ENCODE measurements around the gene GPR61.

GPR61 gene

DNA sequence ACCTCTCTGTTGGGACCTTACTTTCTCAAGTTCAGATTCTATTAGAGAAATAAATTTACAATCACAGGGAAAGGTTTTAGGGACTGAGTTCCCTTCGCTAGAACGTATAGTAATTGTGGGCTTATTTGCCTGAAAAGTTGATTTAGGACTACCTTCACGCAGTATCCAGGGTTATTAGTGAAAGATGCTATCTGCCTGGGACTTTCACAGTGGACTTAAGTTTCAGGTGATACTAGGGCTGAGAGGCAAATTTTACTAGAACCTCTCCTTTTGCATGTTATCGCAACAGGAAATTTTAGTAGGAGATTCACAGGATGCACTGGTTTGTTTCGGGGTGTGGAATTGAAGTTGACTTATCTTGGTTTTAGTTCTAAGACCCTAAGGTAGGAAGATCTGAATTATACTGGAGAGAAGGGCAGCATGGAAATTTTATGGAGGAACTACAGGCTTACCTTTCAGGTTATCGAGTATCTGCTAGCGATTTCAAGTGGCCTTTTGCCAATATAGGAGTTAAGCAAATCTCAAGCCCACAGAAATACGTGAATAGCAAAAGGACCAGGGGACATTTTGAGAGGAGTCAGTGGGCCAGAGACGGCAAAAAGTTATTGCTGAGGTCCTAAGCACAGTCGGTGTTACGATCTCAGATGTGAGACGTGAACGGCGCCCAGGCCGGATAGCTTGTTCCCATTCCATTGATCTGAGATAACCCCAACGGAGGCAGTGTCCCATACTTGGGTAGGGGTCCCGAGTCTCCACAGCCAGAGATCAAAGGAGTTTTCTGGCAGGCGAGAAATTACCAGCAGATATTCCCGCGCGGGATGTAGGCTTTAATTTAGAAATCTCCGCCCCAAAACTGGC lies 8.0 kb downstream of the GPR61 start:
- H3K4me1 ChIP-seq (ENCODE audit: control insufficient read depth, insufficient read depth, low read length), result peaks cover 8% of the 10 kb centered on the region
- WGBS, 2 experiments, result 21% methylated on average over 22 of the region's 22 CpGs
- H3K9me3 ChIP-seq (ENCODE audit: control insufficient read depth, low read length), result no peaks in the 10 kb centered on the region
- peak overlapping the region; percentile 61 for H3K27ac ChIP-seq (ENCODE audit: insufficient read depth, low read depth, low read length, poor library complexity, severe bottlenecking)
- H3K4me3 ChIP-seq (ENCODE audit: insufficient read depth, low read depth, low read length), result peak overlapping the region; percentile 90
- H3K27me3 ChIP-seq (ENCODE audit: control insufficient read depth, insufficient read depth, low read length, poor library complexity, severe bottlenecking), result no peaks in the 10 kb centered on the region
- H3K36me3 ChIP-seq (ENCODE audit: control insufficient read depth, insufficient read depth, low read length), result no peaks in the 10 kb centered on the region

GRCh38 chr1:109548321-109549267 lies 8.9 kb downstream of the GPR61 start, which contains the start of gene GNAI3:
GNAI3 (plus strand) TSS chr1:109548615; CDS start chr1:109548721, 106 bp downstream.
- Histone ChIP-seq H3K4me1 (ENCODE audit: control insufficient read depth, insufficient read depth, low read length) (peaks cover 8% of the 10 kb centered on the region), H3K36me3 (ENCODE audit: control insufficient read depth, insufficient read depth, low read length) (no peaks in the 10 kb centered on the region), H3K4me3 (ENCODE audit: insufficient read depth, low read depth, low read length) (peak within 1 kb of the TSS; percentile 90), H3K9me3 (ENCODE audit: control insufficient read depth, low read length) (no peaks in the 10 kb centered on the region), H3K27me3 (ENCODE audit: control insufficient read depth, insufficient read depth, low read length, poor library complexity, severe bottlenecking) (no peaks in the 10 kb centered on the region), H3K27ac (ENCODE audit: insufficient read depth, low read depth, low read length, poor library complexity, severe bottlenecking) (peak within 1 kb of the TSS; percentile 61)
- WGBS, 2 experiments, result 1% methylated on average over 68 of the region's 68 CpGs

GRCh38 chr1:109556563-109556962 lies 16.9 kb downstream of the GPR61 start:
- Histone ChIP-seq H3K27ac (ENCODE audit: insufficient read depth, low read depth, low read length, poor library complexity, severe bottlenecking) (no peak overlapping the region), H3K4me1 (ENCODE audit: control insufficient read depth, insufficient read depth, low read length) (no peaks in the 10 kb centered on the region), H3K27me3 (ENCODE audit: control insufficient read depth, insufficient read depth, low read length, poor library complexity, severe bottlenecking) (no peaks in the 10 kb centered on the region), H3K36me3 (ENCODE audit: control insufficient read depth, insufficient read depth, low read length) (no peaks in the 10 kb centered on the region), H3K4me3 (ENCODE audit: insufficient read depth, low read depth, low read length) (no peak overlapping the region), H3K9me3 (ENCODE audit: control insufficient read depth, low read length) (no peaks in the 10 kb centered on the region)
- WGBS, 2 experiments, result 89 to 94% methylated on average over 2 of the region's 2 CpGs

DNA sequence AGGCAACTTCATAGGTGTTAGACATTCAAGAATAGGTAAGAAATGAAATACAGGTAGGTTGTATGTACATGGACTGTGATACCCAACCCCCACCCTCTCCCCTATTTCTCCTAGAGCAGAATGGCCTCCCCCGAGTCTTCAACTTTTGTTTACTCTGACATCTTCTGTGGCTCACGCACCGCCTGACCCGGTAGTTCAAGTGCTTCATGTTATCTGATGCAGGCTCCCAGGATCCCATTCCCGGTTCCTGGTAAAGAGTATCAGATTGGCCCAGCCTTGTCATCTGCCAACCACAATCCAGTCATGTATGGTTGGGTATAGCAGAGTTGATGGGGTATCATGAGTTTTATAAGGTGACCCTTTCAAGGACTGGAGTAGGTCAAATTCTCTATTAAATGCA lies 17.8 kb downstream of the GPR61 start:
- H3K36me3 ChIP-seq (ENCODE audit: control insufficient read depth, insufficient read depth, low read length), result no peaks in the 10 kb centered on the region
- no peaks in the 10 kb centered on the region for H3K9me3 ChIP-seq (ENCODE audit: control insufficient read depth, low read length)
- no peaks in the 10 kb centered on the region for H3K27me3 ChIP-seq (ENCODE audit: control insufficient read depth, insufficient read depth, low read length, poor library complexity, severe bottlenecking)
- H3K27ac ChIP-seq (ENCODE audit: insufficient read depth, low read depth, low read length, poor library complexity, severe bottlenecking), result no peak overlapping the region
- no peaks in the 10 kb centered on the region for H3K4me1 ChIP-seq (ENCODE audit: control insufficient read depth, insufficient read depth, low read length)
- 89 to 96% methylated on average over 5 of the region's 5 CpGs for WGBS, 2 experiments
- H3K4me3 ChIP-seq (ENCODE audit: insufficient read depth, low read depth, low read length), result no peak overlapping the region

GRCh38 chr1:109559995-109560394 lies 20.3 kb downstream of the GPR61 start:
- Histone ChIP-seq H3K9me3 (ENCODE audit: control insufficient read depth, low read length) (no peaks in the 10 kb centered on the region), H3K36me3 (ENCODE audit: control insufficient read depth, insufficient read depth, low read length) (no peaks in the 10 kb centered on the region), H3K27me3 (ENCODE audit: control insufficient read depth, insufficient read depth, low read length, poor library complexity, severe bottlenecking) (no peaks in the 10 kb centered on the region), H3K4me1 (ENCODE audit: control insufficient read depth, insufficient read depth, low read length) (peaks cover 18% of the 10 kb centered on the region), H3K27ac (ENCODE audit: insufficient read depth, low read depth, low read length, poor library complexity, severe bottlenecking) (no peak overlapping the region), H3K4me3 (ENCODE audit: insufficient read depth, low read depth, low read length) (no peak overlapping the region)

DNA sequence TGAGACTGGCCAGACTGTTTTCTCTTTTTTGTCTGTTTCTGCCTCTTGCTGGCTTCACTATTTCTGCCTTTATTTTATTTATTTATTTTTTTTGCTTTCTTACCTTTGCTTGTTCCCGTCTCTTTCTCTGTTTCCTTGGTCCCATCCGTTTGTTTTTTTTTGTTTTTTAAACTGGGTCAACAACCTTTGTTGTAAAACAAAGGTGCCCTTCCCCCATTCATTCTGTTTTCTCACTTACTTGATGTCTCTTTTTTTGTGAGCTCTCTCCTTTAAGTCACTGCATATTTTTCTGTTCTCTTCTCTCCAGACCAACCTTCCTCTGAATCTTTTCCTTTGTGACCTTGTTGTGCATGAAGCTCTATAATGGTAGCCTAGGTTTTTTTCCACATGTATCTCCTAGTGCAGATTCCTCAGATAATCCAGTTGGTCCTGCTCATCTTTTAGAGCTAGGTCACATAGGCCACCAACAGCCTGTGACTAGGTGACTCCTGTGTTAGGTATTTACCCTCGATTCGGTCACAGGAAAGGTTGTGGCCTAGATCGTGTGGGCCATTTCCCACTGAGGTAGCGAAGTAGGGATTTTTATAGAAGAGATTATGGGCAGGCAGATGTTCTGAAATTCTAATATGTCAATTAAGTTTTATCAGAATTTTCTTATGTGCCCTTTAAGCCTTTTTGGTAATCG lies 24.7 kb downstream of the GPR61 start:
- Histone ChIP-seq H3K36me3 (ENCODE audit: control insufficient read depth, insufficient read depth, low read length) (no peaks in the 10 kb centered on the region), H3K4me3 (ENCODE audit: insufficient read depth, low read depth, low read length) (no peak overlapping the region), H3K27me3 (ENCODE audit: control insufficient read depth, insufficient read depth, low read length, poor library complexity, severe bottlenecking) (no peaks in the 10 kb centered on the region), H3K9me3 (ENCODE audit: control insufficient read depth, low read length) (no peaks in the 10 kb centered on the region), H3K27ac (ENCODE audit: insufficient read depth, low read depth, low read length, poor library complexity, severe bottlenecking) (no peak overlapping the region), H3K4me1 (ENCODE audit: control insufficient read depth, insufficient read depth, low read length) (peaks cover 18% of the 10 kb centered on the region)
- 53% methylated on average over 7 of the region's 7 CpGs for WGBS, 2 experiments

GRCh38 chr1:109565241-109565640 lies 25.6 kb downstream of the GPR61 start:
- no peak overlapping the region for H3K4me3 ChIP-seq (ENCODE audit: insufficient read depth, low read depth, low read length)
- no peaks in the 10 kb centered on the region for H3K9me3 ChIP-seq (ENCODE audit: control insufficient read depth, low read length)
- H3K27ac ChIP-seq (ENCODE audit: insufficient read depth, low read depth, low read length, poor library complexity, severe bottlenecking), result no peak overlapping the region
- no peaks in the 10 kb centered on the region for H3K36me3 ChIP-seq (ENCODE audit: control insufficient read depth, insufficient read depth, low read length)
- H3K27me3 ChIP-seq (ENCODE audit: control insufficient read depth, insufficient read depth, low read length, poor library complexity, severe bottlenecking), result no peaks in the 10 kb centered on the region
- H3K4me1 ChIP-seq (ENCODE audit: control insufficient read depth, insufficient read depth, low read length), result peaks cover 18% of the 10 kb centered on the region
- WGBS, 2 experiments, result 90 to 100% methylated on average over 2 to 3 of the region's 3 CpGs

DNA sequence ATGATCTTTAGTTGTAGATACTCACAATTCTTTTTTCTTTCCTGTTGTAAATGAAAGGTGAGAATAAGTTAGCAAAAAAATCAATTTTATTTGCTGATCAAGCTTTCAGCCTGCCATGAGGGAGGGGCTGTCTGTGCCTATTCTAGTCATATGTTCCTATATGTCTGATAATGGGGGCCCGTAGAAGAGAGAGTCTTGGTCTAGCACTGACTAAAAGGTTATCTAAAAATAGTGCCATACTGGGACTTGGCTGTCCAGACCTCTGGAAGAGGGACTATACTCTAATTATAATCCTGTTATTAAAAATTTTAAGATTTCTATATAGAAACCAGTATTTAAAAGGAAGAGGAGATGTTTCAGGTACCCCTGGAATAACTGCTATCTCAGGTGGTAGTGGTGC lies 27.3 kb downstream of the GPR61 start:
- H3K9me3 ChIP-seq (ENCODE audit: control insufficient read depth, low read length), result no peaks in the 10 kb centered on the region
- H3K4me3 ChIP-seq (ENCODE audit: insufficient read depth, low read depth, low read length), result no peak overlapping the region
- H3K4me1 ChIP-seq (ENCODE audit: control insufficient read depth, insufficient read depth, low read length), result peaks cover 18% of the 10 kb centered on the region
- H3K36me3 ChIP-seq (ENCODE audit: control insufficient read depth, insufficient read depth, low read length), result no peaks in the 10 kb centered on the region
- no peak overlapping the region for H3K27ac ChIP-seq (ENCODE audit: insufficient read depth, low read depth, low read length, poor library complexity, severe bottlenecking)
- H3K27me3 ChIP-seq (ENCODE audit: control insufficient read depth, insufficient read depth, low read length, poor library complexity, severe bottlenecking), result no peaks in the 10 kb centered on the region
- WGBS, 2 experiments, result 100% methylated on average over 1 of the region's 1 CpG

GRCh38 chr1:109567877-109568672 lies 28.4 kb downstream of the GPR61 start:
- H3K4me1 ChIP-seq (ENCODE audit: control insufficient read depth, insufficient read depth, low read length), result peaks cover 14% of the 10 kb centered on the region
- H3K4me3 ChIP-seq (ENCODE audit: insufficient read depth, low read depth, low read length), result no peak overlapping the region
- no peak overlapping the region for H3K27ac ChIP-seq (ENCODE audit: insufficient read depth, low read depth, low read length, poor library complexity, severe bottlenecking)
- H3K27me3 ChIP-seq (ENCODE audit: control insufficient read depth, insufficient read depth, low read length, poor library complexity, severe bottlenecking), result no peaks in the 10 kb centered on the region
- H3K9me3 ChIP-seq (ENCODE audit: control insufficient read depth, low read length), result no peaks in the 10 kb centered on the region
- no peaks in the 10 kb centered on the region for H3K36me3 ChIP-seq (ENCODE audit: control insufficient read depth, insufficient read depth, low read length)
- 93 to 95% methylated on average over 2 to 4 of the region's 4 CpGs for WGBS, 2 experiments
